HG03097 (cell line): Measurements from ENCODE around the gene TEKT1.

ENCODE experiments used
- ATAC-seq: cut with Tn5 transposase; IDR thresholded peaks from one replicate; pipeline ENCODE4 v1.9.1; 2021; ENCODE audit not compliant: unreplicated experiment, low FRiP score

TEKT1 gene

GRCh38 chr17:6772016-6772415 is 59.5 kb downstream of the TEKT1 start:
- no peak for ATAC-seq

- no peak for ATAC-seq
Observed at GRCh38 chr17:6768447-6768846, 63.1 kb downstream of the TEKT1 start.

- ATAC-seq = no peak
Observed at GRCh38 chr17:6761779-6762178, 69.8 kb downstream of the TEKT1 start.

- no peak for ATAC-seq
Observed at GRCh38 chr17:6757747-6758146, 73.8 kb downstream of the TEKT1 start.

- no peak for ATAC-seq
Observed at GRCh38 chr17:6756425-6757031, 75.0 kb downstream of the TEKT1 start.

GRCh38 chr17:6755731-6756184 is 75.8 kb downstream of the TEKT1 start, which contains the start of gene XAF1:
TSS of gene XAF1 (plus strand) at chr17:6756046. CDS start at chr17:6756079, 33 bp downstream.
- no peak for ATAC-seq

GRCh38 chr17:6755281-6755680 is 76.2 kb downstream of the TEKT1 start:
- ATAC-seq = no peak

- no peak for ATAC-seq
Observed at GRCh38 chr17:6753546-6753945, 78.0 kb downstream of the TEKT1 start.

GRCh38 chr17:6753006-6753445 is 78.5 kb downstream of the TEKT1 start:
- ATAC-seq = no peak

- ATAC-seq = no peak
Observed at GRCh38 chr17:6752068-6752909, 79.2 kb downstream of the TEKT1 start.

- no peak for ATAC-seq
Observed at GRCh38 chr17:6749519-6749918, 82.0 kb downstream of the TEKT1 start.

- ATAC-seq = no peak
Observed at GRCh38 chr17:6748617-6749016, 82.9 kb downstream of the TEKT1 start.
